ENCODE measurements around the gene CCDC150. TPM values are rescaled to one million over a fixed set of nuclear protein-coding genes. Genes with fewer than 3 reads are reported as not detected.

Gene CCDC150
- total and polyA plus RNA-seq, 9 of the 15 experiments (the other 6 are each of a cell fraction or from before 2014, with no cell fraction given): 4.4 to 23.1 (median 11.3) TPM

DNA sequence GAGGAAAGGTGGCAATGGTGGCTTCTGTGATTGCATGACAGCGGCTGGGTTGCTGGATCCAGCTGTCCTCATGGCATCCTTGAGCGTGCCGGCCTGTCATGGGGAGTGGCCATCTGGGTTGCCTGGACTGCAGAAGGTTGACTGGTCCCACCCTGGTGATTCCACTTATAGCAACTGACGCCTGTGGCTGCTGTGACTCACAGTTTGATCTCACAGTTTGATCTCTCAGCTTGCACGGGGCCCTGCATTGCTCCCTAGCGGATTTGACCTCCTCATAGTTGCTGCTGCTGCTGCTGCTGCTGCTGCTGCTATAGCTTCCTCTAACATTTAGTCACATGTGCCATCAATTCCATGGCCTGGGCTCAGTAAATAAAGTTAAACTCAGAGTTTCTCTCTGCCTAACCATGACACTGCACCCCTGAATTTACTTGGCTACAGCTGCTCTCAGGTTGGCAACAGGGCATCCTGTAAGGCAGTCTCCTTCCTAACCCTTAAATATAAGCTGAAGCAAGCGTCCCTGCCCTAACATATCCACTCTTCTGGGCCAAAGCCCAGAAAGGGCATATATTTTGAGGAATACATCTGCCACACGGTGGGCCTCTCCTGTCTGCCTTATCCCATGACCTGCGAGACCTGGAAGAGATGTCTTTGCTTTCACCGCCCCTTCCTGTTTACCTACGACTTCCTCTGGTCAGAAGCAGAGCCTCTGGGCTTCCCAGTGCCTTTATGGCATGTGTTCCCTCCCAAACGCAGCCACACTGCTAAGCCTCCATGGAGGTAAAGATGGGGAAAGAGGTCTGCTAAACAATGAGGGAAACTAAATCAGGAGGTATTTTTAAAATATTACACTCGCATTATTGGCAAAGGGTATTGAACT lies 37.8 kb upstream of the CCDC150 start (continued):
- TF ChIP-seq, protein P1, sequence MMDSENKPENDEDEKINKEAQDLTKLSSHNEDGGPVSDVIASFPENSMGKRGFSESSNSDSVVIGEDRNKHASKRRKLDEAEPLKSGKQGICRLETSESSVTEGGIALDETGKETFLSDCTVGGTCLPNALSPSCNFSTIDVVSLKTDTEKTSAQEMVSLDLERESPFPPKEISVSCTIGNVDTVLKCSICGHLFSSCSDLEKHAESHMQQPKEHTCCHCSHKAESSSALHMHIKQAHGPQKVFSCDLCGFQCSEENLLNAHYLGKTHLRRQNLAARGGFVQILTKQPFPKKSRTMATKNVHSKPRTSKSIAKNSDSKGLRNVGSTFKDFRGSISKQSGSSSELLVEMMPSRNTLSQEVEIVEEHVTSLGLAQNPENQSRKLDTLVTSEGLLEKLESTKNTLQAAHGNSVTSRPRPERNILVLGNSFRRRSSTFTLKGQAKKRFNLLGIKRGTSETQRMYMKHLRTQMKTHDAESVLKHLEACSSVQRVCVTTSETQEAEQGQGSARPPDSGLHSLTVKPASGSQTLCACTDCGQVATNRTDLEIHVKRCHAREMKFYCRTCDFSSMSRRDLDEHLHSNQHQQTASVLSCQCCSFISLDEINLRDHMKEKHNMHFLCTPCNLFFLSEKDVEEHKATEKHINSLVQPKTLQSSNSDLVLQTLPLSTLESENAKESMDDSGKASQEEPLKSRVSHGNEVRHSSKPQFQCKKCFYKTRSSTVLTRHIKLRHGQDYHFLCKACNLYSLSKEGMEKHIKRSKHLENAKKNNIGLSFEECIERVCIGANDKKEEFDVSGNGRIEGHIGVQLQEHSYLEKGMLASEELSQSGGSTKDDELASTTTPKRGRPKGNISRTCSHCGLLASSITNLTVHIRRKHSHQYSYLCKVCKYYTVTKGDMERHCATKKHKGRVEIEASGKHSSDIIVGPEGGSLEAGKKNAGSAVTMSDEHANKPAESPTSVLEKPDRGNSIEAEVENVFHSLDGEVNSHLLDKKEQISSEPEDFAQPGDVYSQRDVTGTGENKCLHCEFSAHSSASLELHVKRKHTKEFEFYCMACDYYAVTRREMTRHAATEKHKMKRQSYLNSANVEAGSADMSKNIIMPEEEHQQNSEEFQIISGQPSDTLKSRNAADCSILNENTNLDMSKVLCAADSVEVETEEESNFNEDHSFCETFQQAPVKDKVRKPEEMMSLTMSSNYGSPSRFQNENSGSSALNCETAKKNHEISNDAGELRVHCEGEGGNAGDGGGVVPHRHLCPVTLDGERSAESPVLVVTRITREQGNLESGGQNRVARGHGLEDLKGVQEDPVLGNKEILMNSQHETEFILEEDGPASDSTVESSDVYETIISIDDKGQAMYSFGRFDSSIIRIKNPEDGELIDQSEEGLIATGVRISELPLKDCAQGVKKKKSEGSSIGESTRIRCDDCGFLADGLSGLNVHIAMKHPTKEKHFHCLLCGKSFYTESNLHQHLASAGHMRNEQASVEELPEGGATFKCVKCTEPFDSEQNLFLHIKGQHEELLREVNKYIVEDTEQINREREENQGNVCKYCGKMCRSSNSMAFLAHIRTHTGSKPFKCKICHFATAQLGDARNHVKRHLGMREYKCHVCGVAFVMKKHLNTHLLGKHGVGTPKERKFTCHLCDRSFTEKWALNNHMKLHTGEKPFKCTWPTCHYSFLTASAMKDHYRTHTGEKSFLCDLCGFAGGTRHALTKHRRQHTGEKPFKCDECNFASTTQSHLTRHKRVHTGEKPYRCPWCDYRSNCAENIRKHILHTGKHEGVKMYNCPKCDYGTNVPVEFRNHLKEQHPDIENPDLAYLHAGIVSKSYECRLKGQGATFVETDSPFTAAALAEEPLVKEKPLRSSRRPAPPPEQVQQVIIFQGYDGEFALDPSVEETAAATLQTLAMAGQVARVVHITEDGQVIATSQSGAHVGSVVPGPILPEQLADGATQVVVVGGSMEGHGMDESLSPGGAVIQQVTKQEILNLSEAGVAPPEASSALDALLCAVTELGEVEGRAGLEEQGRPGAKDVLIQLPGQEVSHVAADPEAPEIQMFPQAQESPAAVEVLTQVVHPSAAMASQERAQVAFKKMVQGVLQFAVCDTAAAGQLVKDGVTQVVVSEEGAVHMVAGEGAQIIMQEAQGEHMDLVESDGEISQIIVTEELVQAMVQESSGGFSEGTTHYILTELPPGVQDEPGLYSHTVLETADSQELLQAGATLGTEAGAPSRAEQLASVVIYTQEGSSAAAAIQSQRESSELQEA (IDR thresholded peaks at IDR 0.05; ENCODE audit: low read depth): no peak
- TF ChIP-seq MBD2 (IDR thresholded peaks at IDR 0.05; ENCODE audit: borderline replicate concordance, low read depth): no peak
- TF ChIP-seq MEF2A (IDR thresholded peaks at IDR 0.05; ENCODE audit: control insufficient read depth, low read depth, low read length): peak; percentile 86
- peak; percentile 33; the same call in 1 of the 2 replicates for TF ChIP-seq BHLHE40 (IDR thresholded peaks at IDR 0.05; ENCODE audit: low read length)
- no peak for TF ChIP-seq PTTG1 (tag; IDR thresholded peaks at IDR 0.05; ENCODE audit: low read depth)
- peak; percentile 63; the same call in 1 of the 2 replicates for TF ChIP-seq ZNF12 (CRISPR knock-in tag; IDR thresholded peaks at IDR 0.05)
- TF ChIP-seq, protein P2, sequence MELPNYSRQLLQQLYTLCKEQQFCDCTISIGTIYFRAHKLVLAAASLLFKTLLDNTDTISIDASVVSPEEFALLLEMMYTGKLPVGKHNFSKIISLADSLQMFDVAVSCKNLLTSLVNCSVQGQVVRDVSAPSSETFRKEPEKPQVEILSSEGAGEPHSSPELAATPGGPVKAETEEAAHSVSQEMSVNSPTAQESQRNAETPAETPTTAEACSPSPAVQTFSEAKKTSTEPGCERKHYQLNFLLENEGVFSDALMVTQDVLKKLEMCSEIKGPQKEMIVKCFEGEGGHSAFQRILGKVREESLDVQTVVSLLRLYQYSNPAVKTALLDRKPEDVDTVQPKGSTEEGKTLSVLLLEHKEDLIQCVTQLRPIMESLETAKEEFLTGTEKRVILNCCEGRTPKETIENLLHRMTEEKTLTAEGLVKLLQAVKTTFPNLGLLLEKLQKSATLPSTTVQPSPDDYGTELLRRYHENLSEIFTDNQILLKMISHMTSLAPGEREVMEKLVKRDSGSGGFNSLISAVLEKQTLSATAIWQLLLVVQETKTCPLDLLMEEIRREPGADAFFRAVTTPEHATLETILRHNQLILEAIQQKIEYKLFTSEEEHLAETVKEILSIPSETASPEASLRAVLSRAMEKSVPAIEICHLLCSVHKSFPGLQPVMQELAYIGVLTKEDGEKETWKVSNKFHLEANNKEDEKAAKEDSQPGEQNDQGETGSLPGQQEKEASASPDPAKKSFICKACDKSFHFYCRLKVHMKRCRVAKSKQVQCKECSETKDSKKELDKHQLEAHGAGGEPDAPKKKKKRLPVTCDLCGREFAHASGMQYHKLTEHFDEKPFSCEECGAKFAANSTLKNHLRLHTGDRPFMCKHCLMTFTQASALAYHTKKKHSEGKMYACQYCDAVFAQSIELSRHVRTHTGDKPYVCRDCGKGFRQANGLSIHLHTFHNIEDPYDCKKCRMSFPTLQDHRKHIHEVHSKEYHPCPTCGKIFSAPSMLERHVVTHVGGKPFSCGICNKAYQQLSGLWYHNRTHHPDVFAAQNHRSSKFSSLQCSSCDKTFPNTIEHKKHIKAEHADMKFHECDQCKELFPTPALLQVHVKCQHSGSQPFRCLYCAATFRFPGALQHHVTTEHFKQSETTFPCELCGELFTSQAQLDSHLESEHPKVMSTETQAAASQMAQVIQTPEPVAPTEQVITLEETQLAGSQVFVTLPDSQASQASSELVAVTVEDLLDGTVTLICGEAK (IDR thresholded peaks at IDR 0.05): peak; percentile 66
- TF ChIP-seq, protein P2 (CRISPR knock-in tag; IDR thresholded peaks at IDR 0.05): no peak
- no peak for TF ChIP-seq PHF20 (IDR thresholded peaks at IDR 0.05; ENCODE audit: partially characterized antibody)
- no peak for TF ChIP-seq ZNF224 (CRISPR knock-in tag; IDR thresholded peaks at IDR 0.05)

All from K562 (cell line).